GM23338 (cell line): ENCODE data around the gene RUNX1. TPM values are rescaled to one million over a fixed set of nuclear protein-coding genes. Genes with fewer than 3 reads are reported as not detected.

Experiments used
- ATAC-seq: fragments of 200-7000 bp; cut with Tn5 transposase; 3 replicates; pipeline ENCODE4 v1.9.1; 2020
- DNase-seq: peaks from one replicate; pipeline ENCODE4 v3.0.0-alpha.2; 2015; ENCODE audit warnings: low spot score
- H2AFZ ChIP-seq: fragments of 200-600 bp; sonication (generic); 2 replicates; pipeline ENCODE4 v1.8.0; 2016; ENCODE audit warnings: antibody characterized with exemption, mild to moderate bottlenecking, moderate library complexity
- H3F3A ChIP-seq: fragments of 200-600 bp; sonication (generic); replicated peaks from 2 replicates; pipeline ENCODE4 v1.8.0; 2017; ENCODE audit warnings: antibody characterized with exemption, mixed run types, low read depth
- H3K27ac ChIP-seq: fragments of 200-600 bp; sonication (generic); 2 replicates; pipeline ENCODE4 v1.6.1; 2016; ENCODE audit warnings: low read depth
- H3K27me3 ChIP-seq: fragments of 200-600 bp; sonication (generic); 2 replicates; pipeline ENCODE4 v1.8.0; 2016; ENCODE audit warnings: mild to moderate bottlenecking, mixed run types, moderate library complexity; ENCODE audit not compliant: insufficient read depth
- H3K36me3 ChIP-seq: fragments of 200-600 bp; sonication (generic); 2 replicates; pipeline ENCODE4 v1.8.0; 2016; ENCODE audit warnings: mild to moderate bottlenecking; ENCODE audit not compliant: insufficient read depth
- H3K4me1 ChIP-seq: fragments of 200-600 bp; sonication (generic); 2 replicates; pipeline ENCODE4 v1.8.0; 2016; ENCODE audit warnings: mild to moderate bottlenecking, moderate library complexity; ENCODE audit not compliant: insufficient read depth
- H3K4me2 ChIP-seq: fragments of 200-600 bp; sonication (generic); 2 replicates; pipeline ENCODE4 v1.7.1; 2017; ENCODE audit warnings: mixed run types
- H3K4me3 ChIP-seq: fragments of 200-600 bp; sonication (generic); 2 replicates; pipeline ENCODE4 v1.6.1; 2016; ENCODE audit warnings: mixed run types
- H3K79me2 ChIP-seq: fragments of 200-600 bp; sonication (generic); replicated peaks from 2 replicates; pipeline ENCODE4 v1.8.0; 2017; ENCODE audit warnings: mild to moderate bottlenecking; ENCODE audit not compliant: insufficient read depth
- H3K9me2 ChIP-seq: fragments of 200-600 bp; sonication (generic); 2 replicates; pipeline ENCODE4 v1.8.0; 2017; ENCODE audit not compliant: insufficient read depth
- H4K20me1 ChIP-seq: fragments of 200-600 bp; sonication (generic); replicated peaks from 2 replicates; pipeline ENCODE4 v1.8.0; 2017; ENCODE audit warnings: mild to moderate bottlenecking; ENCODE audit not compliant: insufficient read depth
- H3K27ac Mint-ChIP-seq: 2 replicates; pipeline ENCODE4 v1.8.0; 2020; ENCODE audit warnings: inconsistent platforms, mild to moderate bottlenecking, moderate library complexity, mixed read lengths
- H3K27me3 Mint-ChIP-seq: 3 replicates; pipeline ENCODE4 v1.8.0; 2022; ENCODE audit warnings: low read depth, mild to moderate bottlenecking, moderate library complexity, mixed read lengths, inconsistent platforms; ENCODE audit not compliant: insufficient read depth, poor library complexity
- H3K36me3 Mint-ChIP-seq: 3 replicates; pipeline ENCODE4 v1.8.0; 2021; ENCODE audit warnings: low read depth, mild to moderate bottlenecking, inconsistent platforms, moderate library complexity, mixed read lengths
- H3K4me1 Mint-ChIP-seq: 3 replicates; pipeline ENCODE4 v1.8.0; 2020; ENCODE audit warnings: mild to moderate bottlenecking, inconsistent platforms, mixed read lengths
- H3K4me3 Mint-ChIP-seq: 3 replicates; pipeline ENCODE4 v1.8.0; 2021; ENCODE audit warnings: moderate library complexity, mild to moderate bottlenecking, inconsistent platforms, mixed read lengths
- H3K9me3 Mint-ChIP-seq: 3 replicates; pipeline ENCODE4 v1.8.0; 2020; ENCODE audit warnings: moderate library complexity, mild to moderate bottlenecking, inconsistent platforms, mixed read lengths
- CREB1 ChIP-seq: fragments of 250-450 bp; sonication (Bioruptor Pico); IDR thresholded peaks from 2 replicates; pipeline ENCODE4 v1.5.0; 2020; ENCODE audit warnings: low read depth, mild to moderate bottlenecking, moderate library complexity
- CTCF ChIP-seq, 2 experiments: fragments of 200-600 bp in 1 of 2; sonication (generic) in 1 of 2; conservative IDR thresholded peaks; 2 replicates each; pipeline versions ENCODE4 v1.5.1 to v1.6.1; 2016 to 2017; ENCODE audit warnings: antibody characterized with exemption in 2 of 2, low read depth in 2 of 2, mild to moderate bottlenecking in 2 of 2, moderate library complexity in 1 of 2
- EZH2 ChIP-seq: fragments of 200-600 bp; sonication (generic); IDR thresholded peaks from one replicate; pipeline ENCODE4 v1.8.0; 2017; ENCODE audit warnings: antibody characterized with exemption, mild to moderate bottlenecking, low read depth; ENCODE audit not compliant: unreplicated experiment
- EZH2phosphoT487 ChIP-seq: fragments of 200-600 bp; sonication (generic); IDR thresholded peaks from one replicate; pipeline ENCODE4 v1.8.1; 2018; ENCODE audit warnings: antibody characterized with exemption; ENCODE audit not compliant: unreplicated experiment
- JUNB ChIP-seq: IDR thresholded peaks from one replicate; pipeline ENCODE4 v1.6.1; 2016; ENCODE audit warnings: antibody characterized with exemption; ENCODE audit not compliant: unreplicated experiment
- NANOG ChIP-seq: IDR thresholded peaks from 2 replicates; pipeline ENCODE4 v1.6.1; 2016; ENCODE audit warnings: antibody characterized with exemption, borderline replicate concordance
- POLR2AphosphoS5 ChIP-seq: IDR thresholded peaks from 2 replicates; pipeline ENCODE4 v1.6.1; 2016; ENCODE audit warnings: antibody characterized with exemption, low read depth
- STAT1 ChIP-seq: IDR thresholded peaks from one replicate; pipeline ENCODE4 v1.6.1; 2016; ENCODE audit warnings: antibody characterized with exemption; ENCODE audit not compliant: unreplicated experiment
- ZNF114 ChIP-seq: fragments of 250-450 bp; sonication (Bioruptor Pico); IDR thresholded peaks from 2 replicates; pipeline ENCODE4 v1.5.0; 2020; ENCODE audit warnings: mild to moderate bottlenecking, moderate library complexity
- ZNF331 ChIP-seq: fragments of 250-450 bp; sonication (Bioruptor Pico); IDR thresholded peaks from 2 replicates; pipeline ENCODE4 v1.5.0; 2020; ENCODE audit warnings: low read depth, mild to moderate bottlenecking, moderate library complexity
- ZNF462 ChIP-seq: fragments of 250-450 bp; sonication (Bioruptor Pico); IDR thresholded peaks from 2 replicates; pipeline ENCODE4 v1.5.0; 2020; ENCODE audit warnings: mild to moderate bottlenecking, moderate library complexity
- polyA plus RNA-seq: library from polyadenylated mRNA; unstranded; fragments of >200 nt; fragmentation: Nextera tagmentation; extraction: Ambion mirVana; gene quantifications from 2 replicates; pipeline ENCODE4 v1.2.1, GENCODE V29; 2016
- total RNA-seq: library from RNA; depleted of rRNA; stranded (reverse); fragments of >200 nt; shearing (Covaris generic); gene quantifications from 2 replicates; pipeline ENCODE4 v1.2.3, GENCODE V29; 2014
- TF ChIP-seq, protein P1 (sequence below): IDR thresholded peaks from 2 replicates; pipeline ENCODE4 v1.6.1; 2016; ENCODE audit warnings: antibody characterized with exemption

Gene RUNX1
- total and polyA plus RNA-seq, 2 experiments from 2014 or later, result 0.29 to 1.1 TPM

DNA sequence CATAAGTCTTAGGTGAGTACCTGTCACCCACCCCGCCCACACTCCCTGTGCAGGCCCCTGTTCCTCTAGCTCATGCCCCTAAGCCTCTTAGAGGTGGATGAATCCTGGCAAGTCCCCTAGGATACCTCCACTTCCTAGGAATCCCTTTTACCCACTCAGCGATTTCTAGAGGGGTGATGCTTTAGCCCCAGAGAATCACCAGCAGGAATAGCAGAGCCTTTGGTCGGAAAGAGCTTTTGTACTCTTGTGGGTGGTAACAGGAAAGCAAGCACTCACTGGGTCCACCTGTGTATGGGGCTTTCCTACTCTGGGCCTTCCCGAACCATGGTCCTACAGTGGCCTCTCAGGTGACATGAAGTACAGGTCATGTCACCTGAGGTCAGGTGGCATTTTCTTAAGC is 207.9 kb downstream of the RUNX1 start:
- Mint-ChIP-seq H3K4me3 (no peak overlapping the region), H3K27ac (no peak overlapping the region), H3K36me3 (no peaks in the 10 kb centered on the region), H3K9me3 (no peaks in the 10 kb centered on the region; the same call in 2 of the 3 replicates), H3K27me3 (peaks cover 16% of the 10 kb centered on the region), H3K4me1 (peaks cover 46% of the 10 kb centered on the region)
- Histone ChIP-seq H4K20me1 (no peaks in the 10 kb centered on the region), H3K4me2 (no peak overlapping the region), H3K36me3 (no peaks in the 10 kb centered on the region), H2AFZ (no peak overlapping the region), H3K4me1 (peaks cover 20% of the 10 kb centered on the region), H3K9me2 (no peaks in the 10 kb centered on the region), H3F3A (no peaks in the 10 kb centered on the region), H3K27ac (no peak overlapping the region), H3K27me3 (no peaks in the 10 kb centered on the region), H3K4me3 (no peak overlapping the region), H3K79me2 (no peaks in the 10 kb centered on the region)
- ATAC-seq, result no peak
- no peak for DNase-seq
- TF ChIP-seq EZH2phosphoT487, result no peak
- TF ChIP-seq STAT1, result no peak
- no peak for TF ChIP-seq NANOG
- TF ChIP-seq, protein P1, sequence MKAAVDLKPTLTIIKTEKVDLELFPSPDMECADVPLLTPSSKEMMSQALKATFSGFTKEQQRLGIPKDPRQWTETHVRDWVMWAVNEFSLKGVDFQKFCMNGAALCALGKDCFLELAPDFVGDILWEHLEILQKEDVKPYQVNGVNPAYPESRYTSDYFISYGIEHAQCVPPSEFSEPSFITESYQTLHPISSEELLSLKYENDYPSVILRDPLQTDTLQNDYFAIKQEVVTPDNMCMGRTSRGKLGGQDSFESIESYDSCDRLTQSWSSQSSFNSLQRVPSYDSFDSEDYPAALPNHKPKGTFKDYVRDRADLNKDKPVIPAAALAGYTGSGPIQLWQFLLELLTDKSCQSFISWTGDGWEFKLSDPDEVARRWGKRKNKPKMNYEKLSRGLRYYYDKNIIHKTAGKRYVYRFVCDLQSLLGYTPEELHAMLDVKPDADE, result no peak

DNA sequence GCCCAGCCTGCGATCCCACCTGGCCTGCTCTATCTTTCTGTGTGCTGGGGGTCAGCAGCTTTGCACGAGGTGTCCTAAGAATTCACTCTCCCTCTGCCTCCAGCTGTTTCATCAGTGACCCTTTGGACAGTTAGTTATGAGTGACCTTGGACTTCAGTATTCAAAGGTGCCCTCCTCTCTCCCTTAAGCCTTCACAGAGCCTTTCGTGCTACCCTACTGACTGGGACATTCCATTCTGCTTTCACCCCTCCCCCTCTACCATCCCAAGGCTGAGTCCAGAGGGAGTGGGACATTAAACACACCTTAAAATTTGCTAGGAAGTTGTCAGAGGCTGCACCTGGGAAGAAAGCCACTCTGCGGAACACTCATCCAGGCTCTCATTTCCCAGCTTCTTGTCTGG is 208.4 kb downstream of the RUNX1 start:
- no peaks in the 10 kb centered on the region for H4K20me1 ChIP-seq
- H3K27ac ChIP-seq, result no peak overlapping the region
- no peak overlapping the region for H3K4me3 Mint-ChIP-seq
- no peaks in the 10 kb centered on the region for H3K36me3 ChIP-seq
- no peak overlapping the region for H3K4me2 ChIP-seq
- H3K4me1 ChIP-seq, result peaks cover 21% of the 10 kb centered on the region
- no peaks in the 10 kb centered on the region for H3K79me2 ChIP-seq
- H3K4me3 ChIP-seq, result no peak overlapping the region
- H3F3A ChIP-seq, result no peaks in the 10 kb centered on the region
- no peaks in the 10 kb centered on the region for H3K9me2 ChIP-seq
- H2AFZ ChIP-seq, result no peak overlapping the region
- peaks cover 14% of the 10 kb centered on the region for H3K27me3 Mint-ChIP-seq
- DNase-seq (no peak), ATAC-seq (no peak)
- peaks cover 47% of the 10 kb centered on the region for H3K4me1 Mint-ChIP-seq
- no peaks in the 10 kb centered on the region for H3K36me3 Mint-ChIP-seq
- no peak overlapping the region; the same call in 1 of the 2 replicates for H3K27ac Mint-ChIP-seq
- H3K9me3 Mint-ChIP-seq, result no peaks in the 10 kb centered on the region; the same call in 2 of the 3 replicates
- H3K27me3 ChIP-seq, result no peaks in the 10 kb centered on the region
- TF ChIP-seq EZH2phosphoT487 (no peak), ZNF462 (no peak), EZH2 (no peak), ZNF114 (CRISPR knock-in tag) (no peak), CTCF (conservative IDR thresholded peaks at IDR 0.05; ENCODE audit: low read depth in 2 of 2) (no peak), POLR2AphosphoS5 (no peak), STAT1 (no peak), CREB1 (CRISPR knock-in tag) (no peak), JUNB (no peak), NANOG (no peak), ZNF331 (CRISPR knock-in tag) (no peak)
- TF ChIP-seq, protein P1, result no peak
